Keratinocyte (primary cell): Measurements from ENCODE around the gene TSC22D3. TPM values are rescaled to one million over a fixed set of nuclear protein-coding genes. Genes with fewer than 3 reads are reported as not detected.

ENCODE experiments used
- DNase-seq: peaks from one replicate; pipeline ENCODE4 v3.0.0-alpha.2; 2011; ENCODE audit warnings: low read depth, missing footprints, low spot score
- FAIRE-seq: peaks from 2 replicates; lab custom pipeline; 2011; peaks lifted over from hg19 to GRCh38; lab: Jason Lieb, UNC
- H2AFZ ChIP-seq: 2 replicates; pipeline ENCODE4 v1.6.0; 2012; ENCODE audit warnings: low read length, control low read depth, inconsistent platforms; ENCODE audit not compliant: control insufficient read depth
- H3K27ac ChIP-seq: 2 replicates; pipeline ENCODE4 v1.5.1; 2011; ENCODE audit warnings: low read length; ENCODE audit not compliant: control insufficient read depth, insufficient read depth
- H3K27me3 ChIP-seq: 3 replicates; pipeline ENCODE4 v1.6.0; 2011; ENCODE audit warnings: low read length; ENCODE audit not compliant: control insufficient read depth, insufficient read depth; ENCODE audit errors: extremely low read depth
- H3K36me3 ChIP-seq, 2 experiments: 2 replicates in 1 of 2; 3 replicates in 1 of 2; pipeline ENCODE4 v1.5.1; 2011; ENCODE audit warnings: low read length in 2 of 2, mild to moderate bottlenecking in 1 of 2; ENCODE audit not compliant: control insufficient read depth in 2 of 2, insufficient read depth in 2 of 2; ENCODE audit errors: extremely low read depth in 1 of 2
- H3K4me1 ChIP-seq: 3 replicates; pipeline ENCODE4 v1.5.1; 2011; ENCODE audit warnings: low read length; ENCODE audit not compliant: control insufficient read depth, insufficient read depth; ENCODE audit errors: extremely low read depth
- H3K4me2 ChIP-seq: 3 replicates; pipeline ENCODE4 v1.6.0; 2011; ENCODE audit warnings: low read depth, low read length; ENCODE audit not compliant: control insufficient read depth, insufficient read depth; ENCODE audit errors: extremely low read depth
- H3K4me3 ChIP-seq, 3 experiments: fragments of 200-600 bp in 1 of 3; sonication (generic) in 1 of 3; 2 replicates in 2 of 3; 3 replicates in 1 of 3; pipeline ENCODE4 v1.5.1; 2011 to 2016; ENCODE audit warnings: low read length in 3 of 3, mild to moderate bottlenecking in 3 of 3, control low read depth in 2 of 3, inconsistent platforms in 1 of 3, low read depth in 1 of 3, mixed read lengths in 1 of 3, mixed run types in 1 of 3, moderate library complexity in 1 of 3; ENCODE audit not compliant: control insufficient read depth in 2 of 3, insufficient read depth in 2 of 3; ENCODE audit errors: extremely low read depth in 1 of 3
- H3K79me2 ChIP-seq: 2 replicates; pipeline ENCODE4 v1.6.0; 2012; ENCODE audit warnings: low read length; ENCODE audit not compliant: control insufficient read depth, insufficient read depth
- H3K9ac ChIP-seq: 3 replicates; pipeline ENCODE4 v1.6.0; 2011; ENCODE audit warnings: low read length; ENCODE audit not compliant: control insufficient read depth, insufficient read depth; ENCODE audit errors: extremely low read depth
- H3K9me1 ChIP-seq: 3 replicates; pipeline ENCODE4 v1.6.0; 2011; ENCODE audit warnings: low read length; ENCODE audit not compliant: control insufficient read depth, insufficient read depth; ENCODE audit errors: extremely low read depth
- H3K9me3 ChIP-seq: 2 replicates; pipeline ENCODE4 v1.5.1; 2012; ENCODE audit warnings: low read depth, low read length; ENCODE audit not compliant: control insufficient read depth
- H4K20me1 ChIP-seq: 3 replicates; pipeline ENCODE4 v1.6.0; 2011; ENCODE audit warnings: low read length; ENCODE audit not compliant: control insufficient read depth, insufficient read depth; ENCODE audit errors: extremely low read depth
- CTCF ChIP-seq, 3 experiments: IDR thresholded peaks in 1 of 3; conservative IDR thresholded peaks in 1 of 3; optimal IDR thresholded peaks in 1 of 3; 2 replicates in 2 of 3; 3 replicates in 1 of 3; pipeline versions ENCODE3 to v1.5.1; 2011; ENCODE audit warnings: low read length in 3 of 3, mild to moderate bottlenecking in 3 of 3, moderate library complexity in 2 of 3, control low read depth in 1 of 3, inconsistent platforms in 1 of 3; ENCODE audit not compliant: insufficient read depth in 2 of 3; ENCODE audit errors: extremely low read depth in 1 of 3
- EZH2 ChIP-seq: IDR thresholded peaks from one replicate; pipeline ENCODE4 v1.6.1; 2012; ENCODE audit warnings: inconsistent platforms, mild to moderate bottlenecking, low read length, moderate library complexity
- dilution Hi-C: fragments of 300-500 bp; cut with MboI; formaldehyde crosslinking; loops from one replicate; pipeline ENCODE4 v1.7.0; 2020; ENCODE audit warnings: low sequenced_read_pairs; ENCODE audit not compliant: extremely low pct_ligation_motif_present
- polyA plus RNA-seq, 5 experiments: library from polyadenylated mRNA; depleted of rRNA in 3 of 5; stranded (reverse) in 3 of 5; stranded (forward) in 1 of 5; unstranded in 1 of 5; fragments of >200 nt; gene quantifications; 1 replicate in 1 of 5; 2 replicates in 3 of 5; 3 replicates in 1 of 5; pipeline versions ENCODE4 v1.2.1 to v1.2.3, GENCODE V29; 2011 to 2012; ENCODE audit warnings: missing spikeins in 2 of 5, low read depth in 1 of 5, low replicate concordance in 1 of 5

TSC22D3 gene
- polyA plus RNA-seq, 1 donor (not counting 4 experiments of a cell fraction or from before 2014, with no cell fraction given): 48.5 TPM

GRCh38 chrX:107706309-107706708 lies 69.3 kb downstream of the TSC22D3 start:
- no peaks in the 10 kb centered on the region for H3K9me3 ChIP-seq
- TF ChIP-seq EZH2: no peak
- TF ChIP-seq CTCF (optimal IDR thresholded peaks at IDR 0.05 in 1 of 3, IDR thresholded peaks at IDR 0.05 in 1 of 3, conservative IDR thresholded peaks at IDR 0.05 in 1 of 3; ENCODE audit: extremely low read depth in 1 of 3, insufficient read depth in 2 of 3, low read length in 3 of 3): no peak
- no peaks in the 10 kb centered on the region for H3K79me2 ChIP-seq
- no peaks in the 10 kb centered on the region for H3K9me1 ChIP-seq
- H3K4me1 ChIP-seq: peaks cover 7% of the 10 kb centered on the region
- DNase-seq (no peak), FAIRE-seq (no peak)
- H3K4me2 ChIP-seq: no peak overlapping the region
- H3K27me3 ChIP-seq: no peaks in the 10 kb centered on the region
- H3K9ac ChIP-seq: no peak overlapping the region
- H2AFZ ChIP-seq: no peak overlapping the region
- H4K20me1 ChIP-seq: no peaks in the 10 kb centered on the region
- dilution Hi-C loops: no loop called here
- H3K27ac ChIP-seq: no peak overlapping the region
- no peaks in the 10 kb centered on the region for H3K36me3 ChIP-seq
- H3K4me3 ChIP-seq: no peak overlapping the region

- dilution Hi-C loops: no loop called here
- H3K4me3 ChIP-seq: no peak overlapping the region
- no peaks in the 10 kb centered on the region for H3K9me3 ChIP-seq
- peaks cover 11% of the 10 kb centered on the region for H3K4me1 ChIP-seq
- no peak overlapping the region for H3K4me2 ChIP-seq
- no peak for DNase-seq
- H3K27me3 ChIP-seq: peaks cover 2% of the 10 kb centered on the region
- no peaks in the 10 kb centered on the region for H3K79me2 ChIP-seq
- H2AFZ ChIP-seq: no peak overlapping the region
- FAIRE-seq: no peak
- H3K9me1 ChIP-seq: no peaks in the 10 kb centered on the region
- TF ChIP-seq CTCF (optimal IDR thresholded peaks at IDR 0.05 in 1 of 3, IDR thresholded peaks at IDR 0.05 in 1 of 3, conservative IDR thresholded peaks at IDR 0.05 in 1 of 3; ENCODE audit: extremely low read depth in 1 of 3, insufficient read depth in 2 of 3, low read length in 3 of 3) (no peak), EZH2 (no peak)
- no peaks in the 10 kb centered on the region for H3K36me3 ChIP-seq
- H3K27ac ChIP-seq: no peak overlapping the region
- H3K9ac ChIP-seq: no peak overlapping the region
- no peaks in the 10 kb centered on the region for H4K20me1 ChIP-seq
Observed at GRCh38 chrX:107704587-107704986, 71.0 kb downstream of the TSC22D3 start.
